Measurements from ENCODE around the gene NR2C2.

Gene NR2C2

DNA sequence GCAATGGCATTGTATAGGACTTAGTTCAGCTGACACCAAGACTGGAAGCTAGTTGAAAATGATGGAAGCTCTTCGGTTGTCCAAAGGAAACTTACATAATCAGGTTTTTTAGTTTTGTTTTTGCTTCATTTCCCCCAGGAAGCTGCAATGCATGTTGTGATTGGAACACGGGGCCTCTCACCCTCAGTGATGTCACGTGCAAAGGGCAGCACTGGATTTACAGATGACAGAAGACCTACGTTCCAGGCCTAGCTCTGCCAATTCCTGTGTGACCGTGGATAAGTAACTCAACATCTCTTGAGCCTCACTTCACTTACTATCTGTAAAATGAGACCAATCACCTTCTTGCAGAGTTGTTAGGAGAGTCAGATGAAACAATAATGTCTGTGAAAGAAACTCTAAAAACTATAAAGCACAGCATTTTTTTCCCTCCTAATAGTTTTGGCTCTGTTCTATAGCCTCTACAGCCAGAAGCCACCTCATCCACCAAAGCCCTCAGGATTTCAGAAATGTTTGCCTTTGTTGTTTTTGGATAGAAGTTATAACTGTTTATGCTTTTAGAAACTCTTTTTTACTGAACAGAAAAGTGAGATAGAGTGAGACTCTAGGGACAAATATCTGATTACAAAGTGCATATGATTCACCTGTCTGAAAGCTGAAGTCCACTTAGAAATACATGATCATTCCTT lies 146.9 kb downstream of the NR2C2 start:
- no CpG with 5 or more reads among the region's 5 CpGs for WGBS (ENCODE audit: extremely low coverage, insufficient coverage, insufficient read length)

DNA sequence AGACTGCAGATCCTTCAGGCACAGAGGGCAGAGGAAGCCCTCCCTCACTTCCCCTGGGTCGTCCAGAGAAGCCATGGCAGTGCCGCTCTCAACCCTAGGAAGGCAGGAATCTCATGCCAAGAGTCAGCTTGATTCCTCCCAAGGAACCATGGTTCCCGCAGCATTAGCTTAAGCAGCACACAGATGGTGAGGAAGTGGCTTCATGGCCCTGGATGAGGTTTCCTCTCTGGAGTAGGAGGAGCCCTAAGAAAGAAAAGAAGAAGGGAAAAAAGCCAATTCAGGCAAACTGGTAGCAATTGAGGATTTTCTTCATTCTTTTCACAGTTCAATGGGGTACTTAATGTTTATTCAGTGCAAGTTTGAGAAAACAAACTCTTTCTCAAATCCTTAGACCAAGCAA lies 148.7 kb downstream of the NR2C2 start:
- no peak overlapping the region for H3K4me2 ChIP-seq (ENCODE audit: low read length)
- H3K4ac ChIP-seq (ENCODE audit: low read depth, low read length), result no peak overlapping the region
- peaks cover 4% of the 10 kb centered on the region for H3K79me2 ChIP-seq (ENCODE audit: control insufficient read depth, insufficient read depth, low read length, poor library complexity)
- no peak overlapping the region for H4K12ac ChIP-seq (ENCODE audit: low read depth, low read length)
- no peaks in the 10 kb centered on the region for H3K27me3 ChIP-seq (ENCODE audit: insufficient read depth, low read length)
- no peak overlapping the region for H3K9ac ChIP-seq (ENCODE audit: low read length)
- H4K8ac ChIP-seq (ENCODE audit: low read depth, low read length), result no peak overlapping the region
- no peak overlapping the region for H3K18ac ChIP-seq (ENCODE audit: low read length)
- WGBS (ENCODE audit: extremely low coverage, insufficient coverage, insufficient read length), result no CpG with 5 or more reads among the region's 3 CpGs
- H3K23ac ChIP-seq (ENCODE audit: low read length), result no peak overlapping the region
- H3K79me1 ChIP-seq (ENCODE audit: low read length), result peaks cover 8% of the 10 kb centered on the region
- H3K9me3 ChIP-seq (ENCODE audit: insufficient read depth, low read depth, low read length), result no peaks in the 10 kb centered on the region
- H3K27ac ChIP-seq (ENCODE audit: low read depth, low read length), result no peak overlapping the region
- DNase-seq, result no peak
- H2BK12ac ChIP-seq (ENCODE audit: low read length), result no peak overlapping the region
- H3K4me3 ChIP-seq (ENCODE audit: low read depth, low read length), result no peak overlapping the region
- no peak overlapping the region for H2BK5ac ChIP-seq (ENCODE audit: low read depth, low read length, poor library complexity)
- H3K36me3 ChIP-seq (ENCODE audit: control insufficient read depth in 1 of 2, insufficient read depth in 2 of 2, low read length in 2 of 2), result peaks cover 16 to 22% of the 10 kb centered on the region in 2 experiments
- no peak overlapping the region for H3K14ac ChIP-seq (ENCODE audit: low read length)
- H2AFZ ChIP-seq (ENCODE audit: insufficient read depth, low read length, poor library complexity), result no peak overlapping the region
- H3K4me1 ChIP-seq (ENCODE audit: control insufficient read depth in 1 of 2, insufficient read depth in 2 of 2, low read length in 2 of 2), result peaks cover 10% of the 10 kb centered on the region in 2 experiments
- no peak overlapping the region for H4K91ac ChIP-seq (ENCODE audit: low read depth, low read length)
- H2BK120ac ChIP-seq (ENCODE audit: insufficient read depth, low read length, poor library complexity), result no peak overlapping the region
- no peak overlapping the region for H2AK5ac ChIP-seq (ENCODE audit: low read length)

More for the DNA sequence above, 146.9 kb downstream of the NR2C2 start:
- H3K27ac ChIP-seq (ENCODE audit: low read depth, low read length), result no peak overlapping the region
- no peak overlapping the region for H3K4ac ChIP-seq (ENCODE audit: low read depth, low read length)
- peaks cover 4% of the 10 kb centered on the region for H3K79me2 ChIP-seq (ENCODE audit: control insufficient read depth, insufficient read depth, low read length, poor library complexity)
- H2BK120ac ChIP-seq (ENCODE audit: insufficient read depth, low read length, poor library complexity), result no peak overlapping the region
- H3K9me3 ChIP-seq (ENCODE audit: insufficient read depth, low read depth, low read length), result no peaks in the 10 kb centered on the region
- no peak overlapping the region for H2AFZ ChIP-seq (ENCODE audit: insufficient read depth, low read length, poor library complexity)
- peaks cover 4 to 6% of the 10 kb centered on the region in 2 experiments for H3K4me1 ChIP-seq (ENCODE audit: control insufficient read depth in 1 of 2, insufficient read depth in 2 of 2, low read length in 2 of 2)
- no peak overlapping the region for H4K91ac ChIP-seq (ENCODE audit: low read depth, low read length)
- no peak overlapping the region for H3K4me3 ChIP-seq (ENCODE audit: low read depth, low read length)
- H3K18ac ChIP-seq (ENCODE audit: low read length), result no peak overlapping the region
- H2BK5ac ChIP-seq (ENCODE audit: low read depth, low read length, poor library complexity), result no peak overlapping the region
- no peak overlapping the region for H3K23ac ChIP-seq (ENCODE audit: low read length)
- H3K27me3 ChIP-seq (ENCODE audit: insufficient read depth, low read length), result no peaks in the 10 kb centered on the region
- peaks cover 17 to 27% of the 10 kb centered on the region in 2 experiments for H3K36me3 ChIP-seq (ENCODE audit: control insufficient read depth in 1 of 2, insufficient read depth in 2 of 2, low read length in 2 of 2)
- no peak overlapping the region for H3K4me2 ChIP-seq (ENCODE audit: low read length)
- DNase-seq, result no peak
- H3K14ac ChIP-seq (ENCODE audit: low read length), result no peak overlapping the region
- peaks cover 6% of the 10 kb centered on the region for H3K79me1 ChIP-seq (ENCODE audit: low read length)
- H4K12ac ChIP-seq (ENCODE audit: low read depth, low read length), result no peak overlapping the region
- no peak overlapping the region for H4K8ac ChIP-seq (ENCODE audit: low read depth, low read length)
- no peak overlapping the region for H2BK12ac ChIP-seq (ENCODE audit: low read length)
- no peak overlapping the region for H3K9ac ChIP-seq (ENCODE audit: low read length)
- H2AK5ac ChIP-seq (ENCODE audit: low read length), result no peak overlapping the region

DNA sequence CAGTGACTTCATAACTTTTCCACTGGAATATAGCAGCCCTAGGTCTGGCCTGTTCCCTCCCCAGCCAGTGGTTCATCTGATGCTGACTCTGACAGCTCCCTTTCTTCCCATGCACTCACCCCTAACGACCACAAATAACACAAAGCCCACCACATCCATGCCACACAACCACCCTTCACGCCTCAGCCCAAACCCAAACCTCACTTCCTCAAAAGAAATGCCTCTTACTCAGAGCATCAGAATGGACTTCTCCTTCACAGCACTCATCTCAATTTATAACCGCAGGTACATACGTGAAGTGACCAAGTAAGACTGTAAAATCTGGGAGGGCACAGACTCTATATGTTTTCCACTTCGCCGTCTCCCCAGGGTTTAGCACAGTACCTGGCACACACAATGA lies 150.5 kb downstream of the NR2C2 start:
- H3K27ac ChIP-seq (ENCODE audit: low read depth, low read length), result no peak overlapping the region
- H3K79me1 ChIP-seq (ENCODE audit: low read length), result peaks cover 8% of the 10 kb centered on the region
- H3K9me3 ChIP-seq (ENCODE audit: insufficient read depth, low read depth, low read length), result no peaks in the 10 kb centered on the region
- no peak overlapping the region for H2BK120ac ChIP-seq (ENCODE audit: insufficient read depth, low read length, poor library complexity)
- peaks cover 10% of the 10 kb centered on the region in 2 experiments for H3K4me1 ChIP-seq (ENCODE audit: control insufficient read depth in 1 of 2, insufficient read depth in 2 of 2, low read length in 2 of 2)
- no peak overlapping the region for H2BK12ac ChIP-seq (ENCODE audit: low read length)
- peaks cover 4% of the 10 kb centered on the region for H3K79me2 ChIP-seq (ENCODE audit: control insufficient read depth, insufficient read depth, low read length, poor library complexity)
- H3K4me3 ChIP-seq (ENCODE audit: low read depth, low read length), result no peak overlapping the region
- H3K36me3 ChIP-seq (ENCODE audit: control insufficient read depth in 1 of 2, insufficient read depth in 2 of 2, low read length in 2 of 2), result peaks cover 16 to 19% of the 10 kb centered on the region in 2 experiments
- H3K14ac ChIP-seq (ENCODE audit: low read length), result no peak overlapping the region
- no peak overlapping the region for H4K12ac ChIP-seq (ENCODE audit: low read depth, low read length)
- peak overlapping the region; percentile 22 for H3K4ac ChIP-seq (ENCODE audit: low read depth, low read length)
- H4K91ac ChIP-seq (ENCODE audit: low read depth, low read length), result no peak overlapping the region
- no peak overlapping the region for H4K8ac ChIP-seq (ENCODE audit: low read depth, low read length)
- WGBS (ENCODE audit: extremely low coverage, insufficient coverage, insufficient read length), result no CpG with 5 or more reads among the region's 6 CpGs
- H2AK5ac ChIP-seq (ENCODE audit: low read length), result no peak overlapping the region
- H3K9ac ChIP-seq (ENCODE audit: low read length), result peak overlapping the region; percentile 38
- peak in 1 of 2 donors; percentile 16 for DNase-seq
- H3K23ac ChIP-seq (ENCODE audit: low read length), result peak overlapping the region; percentile 71
- peak overlapping the region; percentile 82 for H3K4me2 ChIP-seq (ENCODE audit: low read length)
- H2BK5ac ChIP-seq (ENCODE audit: low read depth, low read length, poor library complexity), result no peak overlapping the region
- H3K18ac ChIP-seq (ENCODE audit: low read length), result peak overlapping the region; percentile 1
- H2AFZ ChIP-seq (ENCODE audit: insufficient read depth, low read length, poor library complexity), result no peak overlapping the region
- no peaks in the 10 kb centered on the region for H3K27me3 ChIP-seq (ENCODE audit: insufficient read depth, low read length)

Data from trophoblast cell (in vitro differentiated cells and primary cell).